HepG2 (cell line): ENCODE data around the gene ABTB2. TPM values are rescaled to one million over a fixed set of nuclear protein-coding genes. Genes with fewer than 3 reads are reported as not detected.

Experiments used
- ATAC-seq: fragments of 200-7000 bp; cut with Tn5 transposase; 3 replicates; pipeline ENCODE4 v1.9.1; 2020; ENCODE audit warnings: mild to moderate bottlenecking, moderate library complexity
- BruUV-seq: library from RNA; stranded (reverse); fragments of 400-500 nt; replicated peaks from 2 replicates; lab custom pipeline; 2021; lab: Mats Ljungman, UMichigan
- CTCF ChIA-PET: fragments of 300-600 bp; formaldehyde crosslinking; extraction: SDS; loops from one replicate; lab custom pipeline; 2021; ENCODE audit warnings: low total read pairs, inconsistent platforms, low intra/inter-chr PET ratio; lab: Yijun Ruan, JAX
- POLR2A ChIA-PET: fragments of 350-600 bp; sonication (Branson Sonifier 250); formaldehyde crosslinking; loops from one replicate; lab custom pipeline; 2020; ENCODE audit warnings: antibody characterized with exemption, inconsistent platforms; lab: Yijun Ruan, JAX
- DNase-seq: peaks from one replicate; pipeline ENCODE4 v3.0.0-alpha.2; 2015; ENCODE audit warnings: low spot score
- FAIRE-seq: peaks from 3 replicates; lab custom pipeline; 2011; peaks lifted over from hg19 to GRCh38; lab: Jason Lieb, UNC
- H2AFZ ChIP-seq: one replicate; pipeline ENCODE4 v1.6.1; 2011; ENCODE audit warnings: low read length, inconsistent platforms
- H3K27ac ChIP-seq: fragments of 300-600 bp; 3 replicates; pipeline ENCODE4 v1.8.0; 2011; ENCODE audit warnings: mixed run types, mild to moderate bottlenecking, mixed read lengths, low read length, inconsistent platforms; ENCODE audit not compliant: insufficient read depth; ENCODE audit errors: extremely low read length
- H3K27me3 ChIP-seq, 2 experiments: fragments of 200-600 bp in 1 of 2; 2 replicates in 1 of 2; 3 replicates in 1 of 2; pipeline versions ENCODE4 v1.6.0 to v1.8.0; 2011; ENCODE audit warnings: low read length in 2 of 2, mild to moderate bottlenecking in 2 of 2, moderate library complexity in 2 of 2, inconsistent platforms in 1 of 2; ENCODE audit not compliant: insufficient read depth in 2 of 2, control insufficient read depth in 1 of 2
- H3K36me3 ChIP-seq, 2 experiments: fragments of 200-600 bp in 1 of 2; replicated peaks in 1 of 2; 2 replicates in 1 of 2; 3 replicates in 1 of 2; pipeline versions ENCODE4 v1.5.1 to v1.8.0; 2011; ENCODE audit warnings: low read length in 2 of 2, inconsistent platforms in 1 of 2; ENCODE audit not compliant: insufficient read depth in 2 of 2, control insufficient read depth in 1 of 2
- H3K4me1 ChIP-seq: 2 replicates; pipeline ENCODE4 v1.5.1; 2012; ENCODE audit warnings: low read length, inconsistent platforms; ENCODE audit not compliant: insufficient read depth
- H3K4me2 ChIP-seq: 2 replicates; pipeline ENCODE4 v1.6.0; 2011; ENCODE audit warnings: low read depth, low read length, inconsistent platforms
- H3K4me3 ChIP-seq, 3 experiments: fragments of 200-600 bp in 1 of 3; sonication (generic), shearing (Covaris generic) in 1 of 3; replicated peaks in 1 of 3; 2 replicates each; pipeline ENCODE4 v1.5.1; 2011 to 2016; ENCODE audit warnings: low read length in 3 of 3, inconsistent platforms in 2 of 3, low read depth in 2 of 3, mild to moderate bottlenecking in 2 of 3, control low read depth in 1 of 3, mixed read lengths in 1 of 3; ENCODE audit not compliant: insufficient read depth in 1 of 3
- H3K79me2 ChIP-seq: one replicate; pipeline ENCODE4 v1.6.1; 2011; ENCODE audit warnings: low read length, inconsistent platforms; ENCODE audit not compliant: insufficient read depth
- H3K9ac ChIP-seq: 2 replicates; pipeline ENCODE4 v1.6.0; 2011; ENCODE audit warnings: mild to moderate bottlenecking, low read depth, low read length, inconsistent platforms; ENCODE audit not compliant: insufficient read depth
- H3K9me3 ChIP-seq: 2 replicates; pipeline ENCODE4 v1.5.1; 2012; ENCODE audit warnings: mild to moderate bottlenecking, low read length
- H4K20me1 ChIP-seq: 2 replicates; pipeline ENCODE4 v1.6.0; 2011; ENCODE audit warnings: inconsistent platforms, mild to moderate bottlenecking, low read length, moderate library complexity; ENCODE audit not compliant: insufficient read depth
- CAMTA2 ChIP-seq: sonication (generic); formaldehyde crosslinking; IDR thresholded peaks from 2 replicates; pipeline ENCODE4 v1.4.0; 2020; ENCODE audit warnings: mild to moderate bottlenecking, missing genetic modification reagents, borderline replicate concordance
- ELF4 ChIP-seq: sonication (generic); formaldehyde crosslinking; IDR thresholded peaks from 2 replicates; pipeline ENCODE4 v1.5.0; 2020; ENCODE audit warnings: missing genetic modification reagents, mild to moderate bottlenecking, moderate library complexity, borderline replicate concordance
- FOXA1 ChIP-seq, 2 experiments: fragments of 450-650 bp in 1 of 2; sonication (generic) in 1 of 2; formaldehyde crosslinking in 1 of 2; IDR thresholded peaks; 2 replicates each; pipeline versions ENCODE4 v1.4.0 to v1.6.1; 2016 to 2020; ENCODE audit warnings: missing genetic modification reagents in 1 of 2
- GABPB1 ChIP-seq: IDR thresholded peaks from 2 replicates; pipeline ENCODE4 v1.6.1; 2016; ENCODE audit warnings: mild to moderate bottlenecking, missing genetic modification reagents, moderate library complexity, missing compliant biosample characterization
- GPN1 ChIP-seq: sonication (generic); formaldehyde crosslinking; IDR thresholded peaks from 2 replicates; pipeline ENCODE4 v1.5.1; 2020; ENCODE audit warnings: missing genetic modification reagents, borderline replicate concordance
- JUN ChIP-seq: sonication (generic); formaldehyde crosslinking; IDR thresholded peaks from 2 replicates; pipeline ENCODE4 v1.4.0; 2020; ENCODE audit warnings: mild to moderate bottlenecking, missing genetic modification reagents
- PRPF4 ChIP-seq: fragments of 200-400 bp; formaldehyde crosslinking; IDR thresholded peaks from 2 replicates; pipeline ENCODE4 v1.6.1; 2016; ENCODE audit warnings: low read length, low read depth; ENCODE audit not compliant: poor library complexity, severe bottlenecking
- TOPORS ChIP-seq: sonication (generic); formaldehyde crosslinking; IDR thresholded peaks from 2 replicates; pipeline ENCODE4 v1.8.0; 2023; ENCODE audit warnings: mild to moderate bottlenecking, missing genetic modification reagents
- ZNF10 ChIP-seq: sonication (generic); formaldehyde crosslinking; IDR thresholded peaks from 2 replicates; pipeline ENCODE4 v1.4.0; 2020; ENCODE audit warnings: mild to moderate bottlenecking, low read depth, missing genetic modification reagents, borderline replicate concordance
- ZNF34 ChIP-seq: sonication (generic); formaldehyde crosslinking; IDR thresholded peaks from 2 replicates; pipeline ENCODE4 v1.4.0; 2020; ENCODE audit warnings: mild to moderate bottlenecking, missing genetic modification reagents, borderline replicate concordance
- ZNF354B ChIP-seq: sonication (generic); formaldehyde crosslinking; IDR thresholded peaks from 2 replicates; pipeline ENCODE4 v1.8.0; 2022; ENCODE audit warnings: mild to moderate bottlenecking, missing genetic modification reagents
- ZNF557 ChIP-seq: sonication (generic); formaldehyde crosslinking; IDR thresholded peaks from 2 replicates; pipeline ENCODE4 v1.4.0; 2020; ENCODE audit warnings: missing genetic modification reagents
- ZNF670 ChIP-seq: sonication (generic); formaldehyde crosslinking; IDR thresholded peaks from 2 replicates; pipeline ENCODE4 v1.8.0; 2022; ENCODE audit warnings: mild to moderate bottlenecking, missing genetic modification reagents, borderline replicate concordance
- WGBS: methylation state at CpG from one replicate; pipeline ENCODE4 v1.1.6; 2017; ENCODE audit warnings: low lambda C conversion rate; 5-methylcytosine and 5-hydroxymethylcytosine counted together
- in situ Hi-C: cut with HindIII; loops from 2 replicates; pipeline ENCODE4 v1.10.0; 2017; ENCODE audit warnings: low pct_unique_long_range_greater_than_20kb; ENCODE audit not compliant: extremely low pct_ligation_motif_present
- intact Hi-C: fragments of 100-400 bp; cut with micrococcal nuclease; formaldehyde crosslinking; loops from one replicate; pipeline ENCODE4 v1.10.0; 2022; ENCODE audit not compliant: unreplicated experiment
- polyA plus RNA-seq, 8 experiments: library from polyadenylated mRNA; depleted of rRNA in 3 of 8; stranded (reverse) in 7 of 8; unstranded in 1 of 8; fragments of >200 nt; fragmentation: Illumina TruSeq in 4 of 8; extraction: Trizol in 4 of 8; gene quantifications; 2 replicates each; pipeline versions ENCODE4 v1.2.1 to v1.2.3, GENCODE V29; 2011 to 2016; ENCODE audit warnings: low read depth in 4 of 8, missing spikeins in 1 of 8, mixed read lengths in 1 of 8; ENCODE audit not compliant: insufficient read depth in 1 of 8
- total RNA-seq, 5 experiments: library from RNA; depleted of rRNA; stranded (reverse); fragments of >200 nt; fragmentation: Illumina TruSeq; extraction: Trizol; gene quantifications; 2 replicates each; pipeline ENCODE4 v1.2.3, GENCODE V29; 2016; ENCODE audit warnings: low read depth in 1 of 5
- TF ChIP-seq, protein P1 (sequence below): IDR thresholded peaks from 2 replicates; pipeline ENCODE4 v1.6.1; 2012; ENCODE audit warnings: low read depth, low read length, improper control_type of control experiment
- TF ChIP-seq, protein P2 (sequence below): sonication (generic); formaldehyde crosslinking; IDR thresholded peaks from 2 replicates; pipeline ENCODE4 v1.8.0; 2022; ENCODE audit warnings: missing genetic modification reagents, mild to moderate bottlenecking, borderline replicate concordance

Gene ABTB2
- total and polyA plus RNA-seq, 2 of the 13 experiments (the other 11 are each of a cell fraction or from before 2014, with no cell fraction given), result 5.1 to 15.4 TPM

- no peak overlapping the region for H3K4me2 ChIP-seq
- H3K27me3 ChIP-seq, result no peaks in the 10 kb centered on the region
- peaks cover 45 to 79% of the 10 kb centered on the region in 2 experiments; a peak in 4 of 5 replicates for H3K36me3 ChIP-seq
- intact Hi-C loops (no loop called here), in situ Hi-C loops (loop anchor here (10.0 to 25.0 kb wide), 2 partner anchors 326 to 743 kb away; partner anchors contain the start of genes APIP and PDHX)
- POLR2A ChIA-PET, result no interaction called here
- WGBS, result 89% methylated on average over 14 of the region's 18 CpGs
- no peak for DNase-seq
- 0 out of 2 replicates have a peak, but pooled peaks cover 2% of the 10 kb centered on the region for H4K20me1 ChIP-seq
- no peak overlapping the region for H3K9ac ChIP-seq
- BruUV-seq, result TSS peak; percentile 42
- no peak overlapping the region for H3K4me3 ChIP-seq
- no peaks in the 10 kb centered on the region for H3K9me3 ChIP-seq
- CTCF ChIA-PET, result no interaction called here
- H2AFZ ChIP-seq, result no peak overlapping the region
- H3K27ac ChIP-seq, result no peak overlapping the region
- no peaks in the 10 kb centered on the region for H3K4me1 ChIP-seq
- ATAC-seq, result no peak
- H3K79me2 ChIP-seq, result no peaks in the 10 kb centered on the region
- FAIRE-seq, result no peak
- no peak for TF ChIP-seq ZNF354B
- TF ChIP-seq ZNF10 (CRISPR knock-in tag), result no peak
- no peak for TF ChIP-seq ZNF670 (CRISPR knock-in tag)
- TF ChIP-seq, protein P1, sequence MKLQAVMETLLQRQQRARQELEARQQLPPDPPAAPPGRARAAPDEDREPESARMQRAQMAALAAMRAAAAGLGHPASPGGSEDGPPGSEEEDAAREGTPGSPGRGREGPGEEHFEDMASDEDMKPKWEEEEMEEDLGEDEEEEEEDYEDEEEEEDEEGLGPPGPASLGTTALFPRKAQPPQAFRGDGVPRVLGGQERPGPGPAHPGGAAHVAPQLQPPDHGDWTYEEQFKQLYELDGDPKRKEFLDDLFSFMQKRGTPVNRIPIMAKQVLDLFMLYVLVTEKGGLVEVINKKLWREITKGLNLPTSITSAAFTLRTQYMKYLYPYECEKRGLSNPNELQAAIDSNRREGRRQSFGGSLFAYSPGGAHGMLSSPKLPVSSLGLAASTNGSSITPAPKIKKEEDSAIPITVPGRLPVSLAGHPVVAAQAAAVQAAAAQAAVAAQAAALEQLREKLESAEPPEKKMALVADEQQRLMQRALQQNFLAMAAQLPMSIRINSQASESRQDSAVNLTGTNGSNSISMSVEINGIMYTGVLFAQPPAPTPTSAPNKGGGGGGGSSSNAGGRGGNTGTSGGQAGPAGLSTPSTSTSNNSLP, result no peak
- no peak for TF ChIP-seq GPN1
- TF ChIP-seq PRPF4, result no peak
- TF ChIP-seq GABPB1 (CRISPR knock-in tag), result no peak
- no peak for TF ChIP-seq CAMTA2 (CRISPR knock-in tag)
- TF ChIP-seq, protein P2, sequence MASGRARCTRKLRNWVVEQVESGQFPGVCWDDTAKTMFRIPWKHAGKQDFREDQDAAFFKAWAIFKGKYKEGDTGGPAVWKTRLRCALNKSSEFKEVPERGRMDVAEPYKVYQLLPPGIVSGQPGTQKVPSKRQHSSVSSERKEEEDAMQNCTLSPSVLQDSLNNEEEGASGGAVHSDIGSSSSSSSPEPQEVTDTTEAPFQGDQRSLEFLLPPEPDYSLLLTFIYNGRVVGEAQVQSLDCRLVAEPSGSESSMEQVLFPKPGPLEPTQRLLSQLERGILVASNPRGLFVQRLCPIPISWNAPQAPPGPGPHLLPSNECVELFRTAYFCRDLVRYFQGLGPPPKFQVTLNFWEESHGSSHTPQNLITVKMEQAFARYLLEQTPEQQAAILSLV (CRISPR knock-in tag), result no peak
- TF ChIP-seq TOPORS (CRISPR knock-in tag), result no peak
- TF ChIP-seq ZNF557, result no peak
- TF ChIP-seq FOXA1 (IDR thresholded peaks at IDR 0.05), result no peak
- no peak for TF ChIP-seq FOXA1 (CRISPR knock-in tag; IDR thresholded peaks at IDR 0.05)
- TF ChIP-seq ELF4 (CRISPR knock-in tag), result no peak
- TF ChIP-seq ZNF34 (CRISPR knock-in tag), result no peak
- TF ChIP-seq JUN (CRISPR knock-in tag), result no peak
Observed at GRCh38 chr11:34168642-34169420, 189.0 kb downstream of the ABTB2 start.
